HepG2 (cell line): Measurements from ENCODE around the gene GPRIN1.

Experiments
- CEBPB ChIP-seq: IDR thresholded peaks from 2 replicates; pipeline ENCODE4 v1.6.1; 2011; ENCODE audit warnings: low read depth, low read length, improper control_type of control experiment, borderline replicate concordance
- ESRRA ChIP-seq: sonication (generic); formaldehyde crosslinking; IDR thresholded peaks from 2 replicates; pipeline ENCODE4 v1.5.1; 2020; ENCODE audit warnings: mild to moderate bottlenecking, low read depth, missing genetic modification reagents
- PHF8 ChIP-seq: sonication (generic); formaldehyde crosslinking; IDR thresholded peaks from 2 replicates; pipeline ENCODE4 v1.5.0; 2020; ENCODE audit warnings: missing genetic modification reagents
- POLR2A ChIP-seq, 2 experiments: IDR thresholded peaks; 2 replicates each; pipeline ENCODE4 v1.6.1; 2011; ENCODE audit warnings: low read depth in 2 of 2, low read length in 2 of 2, mild to moderate bottlenecking in 1 of 2, moderate library complexity in 1 of 2; ENCODE audit not compliant: insufficient read depth in 1 of 2
- TEAD2 ChIP-seq: sonication (generic); formaldehyde crosslinking; IDR thresholded peaks from 2 replicates; pipeline ENCODE4 v1.9.0; 2021; ENCODE audit warnings: missing genetic modification reagents
- TF ChIP-seq, protein P1 (sequence below): sonication (generic); formaldehyde crosslinking; IDR thresholded peaks from 2 replicates; pipeline ENCODE4 v1.5.0; 2020; ENCODE audit warnings: mild to moderate bottlenecking, missing genetic modification reagents, moderate library complexity
- TF ChIP-seq, protein P2 (sequence below): sonication (generic); formaldehyde crosslinking; IDR thresholded peaks from 2 replicates; pipeline ENCODE4 v1.4.0; 2020; ENCODE audit warnings: mild to moderate bottlenecking, low read depth, missing genetic modification reagents

DNA sequence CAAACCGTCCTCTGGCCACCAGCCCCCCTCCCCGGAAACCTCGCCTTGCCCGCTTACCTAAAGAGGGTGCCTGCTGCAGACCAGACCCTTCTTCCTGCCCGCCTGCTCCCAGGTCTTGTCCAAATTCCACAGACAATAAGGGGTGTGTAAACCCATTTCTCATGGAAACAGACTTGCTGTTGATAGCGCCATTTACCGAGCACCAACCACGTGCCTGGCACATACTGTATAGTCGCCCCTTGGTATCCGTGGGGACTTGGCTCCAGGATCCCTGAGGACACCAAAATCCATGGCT, 35.7 kb downstream of the GPRIN1 start:
- TF ChIP-seq TEAD2 (CRISPR knock-in tag) (no peak), POLR2A (IDR thresholded peaks at IDR 0.05; ENCODE audit: insufficient read depth in 1 of 2, low read depth in 2 of 2, low read length in 2 of 2) (no peak), PHF8 (CRISPR knock-in tag) (no peak), CEBPB (no peak), ESRRA (CRISPR knock-in tag) (no peak)
- TF ChIP-seq, protein P1, sequence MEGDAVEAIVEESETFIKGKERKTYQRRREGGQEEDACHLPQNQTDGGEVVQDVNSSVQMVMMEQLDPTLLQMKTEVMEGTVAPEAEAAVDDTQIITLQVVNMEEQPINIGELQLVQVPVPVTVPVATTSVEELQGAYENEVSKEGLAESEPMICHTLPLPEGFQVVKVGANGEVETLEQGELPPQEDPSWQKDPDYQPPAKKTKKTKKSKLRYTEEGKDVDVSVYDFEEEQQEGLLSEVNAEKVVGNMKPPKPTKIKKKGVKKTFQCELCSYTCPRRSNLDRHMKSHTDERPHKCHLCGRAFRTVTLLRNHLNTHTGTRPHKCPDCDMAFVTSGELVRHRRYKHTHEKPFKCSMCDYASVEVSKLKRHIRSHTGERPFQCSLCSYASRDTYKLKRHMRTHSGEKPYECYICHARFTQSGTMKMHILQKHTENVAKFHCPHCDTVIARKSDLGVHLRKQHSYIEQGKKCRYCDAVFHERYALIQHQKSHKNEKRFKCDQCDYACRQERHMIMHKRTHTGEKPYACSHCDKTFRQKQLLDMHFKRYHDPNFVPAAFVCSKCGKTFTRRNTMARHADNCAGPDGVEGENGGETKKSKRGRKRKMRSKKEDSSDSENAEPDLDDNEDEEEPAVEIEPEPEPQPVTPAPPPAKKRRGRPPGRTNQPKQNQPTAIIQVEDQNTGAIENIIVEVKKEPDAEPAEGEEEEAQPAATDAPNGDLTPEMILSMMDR (CRISPR knock-in tag): no peak
- TF ChIP-seq, protein P2, sequence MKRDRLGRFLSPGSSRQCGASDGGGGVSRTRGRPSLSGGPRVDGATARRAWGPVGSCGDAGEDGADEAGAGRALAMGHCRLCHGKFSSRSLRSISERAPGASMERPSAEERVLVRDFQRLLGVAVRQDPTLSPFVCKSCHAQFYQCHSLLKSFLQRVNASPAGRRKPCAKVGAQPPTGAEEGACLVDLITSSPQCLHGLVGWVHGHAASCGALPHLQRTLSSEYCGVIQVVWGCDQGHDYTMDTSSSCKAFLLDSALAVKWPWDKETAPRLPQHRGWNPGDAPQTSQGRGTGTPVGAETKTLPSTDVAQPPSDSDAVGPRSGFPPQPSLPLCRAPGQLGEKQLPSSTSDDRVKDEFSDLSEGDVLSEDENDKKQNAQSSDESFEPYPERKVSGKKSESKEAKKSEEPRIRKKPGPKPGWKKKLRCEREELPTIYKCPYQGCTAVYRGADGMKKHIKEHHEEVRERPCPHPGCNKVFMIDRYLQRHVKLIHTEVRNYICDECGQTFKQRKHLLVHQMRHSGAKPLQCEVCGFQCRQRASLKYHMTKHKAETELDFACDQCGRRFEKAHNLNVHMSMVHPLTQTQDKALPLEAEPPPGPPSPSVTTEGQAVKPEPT (CRISPR knock-in tag): no peak
